ENCODE results near the gene MEAK7.
"Not testable (repeated sequence)": the region's sequence is repeated elsewhere in the genome, so short reads cannot be mapped to it uniquely, and the experiment has no call there.

MEAK7 gene

DNA sequence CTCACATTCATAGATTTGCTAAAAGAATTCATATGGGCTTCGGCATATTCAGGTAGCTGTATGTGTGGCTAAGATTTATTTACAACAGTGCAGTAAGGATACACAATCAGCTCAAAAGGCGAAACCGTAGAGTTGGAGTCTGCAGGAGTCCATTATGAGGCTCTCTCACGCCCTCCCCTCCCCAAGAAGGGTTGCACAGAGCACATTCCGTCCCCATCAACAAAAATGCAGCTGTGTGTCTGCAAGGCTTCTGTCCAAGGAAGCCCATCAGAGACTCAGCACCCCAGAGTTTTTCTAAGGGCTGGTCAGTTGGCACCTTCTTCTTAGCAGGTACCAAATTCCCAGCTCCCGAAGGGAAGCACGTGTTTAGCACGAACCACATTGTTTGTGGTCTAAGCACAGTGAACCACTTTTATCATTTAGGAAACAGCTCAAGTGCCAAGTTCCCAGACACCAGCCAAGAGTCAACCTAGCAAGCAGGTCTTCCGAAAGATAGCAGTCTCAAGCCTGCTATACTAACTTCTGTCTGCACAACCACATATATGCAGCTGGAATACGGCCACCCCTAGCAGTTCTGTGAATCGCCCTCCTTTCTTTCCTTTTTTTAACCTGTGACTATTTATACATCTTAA is 28.5 kb upstream of the MEAK7 start:
- no peak for DNase-seq

DNA sequence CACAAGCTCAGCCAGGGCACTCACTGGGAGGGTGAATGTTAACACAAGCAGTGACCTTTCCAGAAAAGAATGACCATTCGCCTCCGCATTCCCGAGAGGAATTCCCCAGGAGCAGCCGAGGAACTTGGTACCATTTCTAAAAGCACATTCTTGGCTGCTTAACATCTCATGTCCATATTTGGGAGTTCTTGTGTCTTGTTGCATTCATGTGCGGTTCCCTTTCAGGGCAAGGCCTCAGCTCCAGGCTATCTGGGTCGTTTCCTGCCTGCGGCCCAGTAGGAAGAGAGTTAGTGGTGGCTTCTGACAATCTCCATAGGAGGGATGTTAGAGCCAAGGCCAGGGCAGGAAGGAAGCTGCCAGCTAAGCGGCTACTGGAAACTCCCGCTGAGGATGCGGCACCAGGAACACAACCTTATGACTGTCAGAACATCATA is 27.8 kb upstream of the MEAK7 start:
- DNase-seq: no peak

GRCh38 chr16:84531671-84532111 is 27.2 kb upstream of the MEAK7 start:
- DNase-seq: no peak

DNA sequence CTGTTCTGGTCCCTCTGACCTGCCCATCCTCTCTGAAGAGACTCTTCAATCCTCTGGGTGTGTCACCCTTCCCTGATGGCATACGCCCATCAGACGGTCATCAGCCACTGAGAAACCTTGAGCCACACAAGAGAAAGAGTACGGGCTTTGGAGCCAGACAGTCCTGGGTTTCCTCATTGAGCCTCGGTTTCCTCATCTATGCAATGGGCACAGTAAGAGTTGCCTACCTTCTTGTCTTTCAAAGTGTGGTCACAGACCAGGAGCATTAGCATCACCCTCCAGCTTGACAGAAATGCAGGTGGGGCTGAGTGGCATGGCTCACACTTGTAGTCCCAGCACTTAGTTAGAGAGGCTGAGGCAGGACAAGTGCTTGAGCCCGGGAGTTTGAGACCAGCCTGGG is 26.1 kb upstream of the MEAK7 start:
- DNase-seq: no peak

DNA sequence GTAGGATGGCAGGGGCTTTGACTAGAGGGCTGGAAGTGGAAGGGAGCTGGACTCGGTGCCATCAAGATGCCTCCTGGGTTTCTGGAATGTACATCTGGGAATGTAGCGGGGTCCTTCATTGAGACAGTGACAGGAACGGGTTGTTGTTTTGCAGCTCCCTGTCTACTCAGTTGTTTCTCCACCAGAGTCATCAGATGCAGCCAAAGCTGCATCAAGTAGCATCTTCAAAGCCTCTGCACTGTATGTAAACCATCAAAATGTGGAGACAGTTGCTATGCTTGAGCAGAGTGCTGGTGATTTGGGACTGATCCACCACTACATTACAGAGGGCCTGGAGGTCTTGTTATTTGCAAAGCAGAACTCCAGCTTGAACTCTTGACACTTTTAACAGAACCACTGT is 25.1 kb upstream of the MEAK7 start:
- DNase-seq: no peak

GRCh38 chr16:84528322-84528721 is 23.9 kb upstream of the MEAK7 start:
- no peak for DNase-seq

DNA sequence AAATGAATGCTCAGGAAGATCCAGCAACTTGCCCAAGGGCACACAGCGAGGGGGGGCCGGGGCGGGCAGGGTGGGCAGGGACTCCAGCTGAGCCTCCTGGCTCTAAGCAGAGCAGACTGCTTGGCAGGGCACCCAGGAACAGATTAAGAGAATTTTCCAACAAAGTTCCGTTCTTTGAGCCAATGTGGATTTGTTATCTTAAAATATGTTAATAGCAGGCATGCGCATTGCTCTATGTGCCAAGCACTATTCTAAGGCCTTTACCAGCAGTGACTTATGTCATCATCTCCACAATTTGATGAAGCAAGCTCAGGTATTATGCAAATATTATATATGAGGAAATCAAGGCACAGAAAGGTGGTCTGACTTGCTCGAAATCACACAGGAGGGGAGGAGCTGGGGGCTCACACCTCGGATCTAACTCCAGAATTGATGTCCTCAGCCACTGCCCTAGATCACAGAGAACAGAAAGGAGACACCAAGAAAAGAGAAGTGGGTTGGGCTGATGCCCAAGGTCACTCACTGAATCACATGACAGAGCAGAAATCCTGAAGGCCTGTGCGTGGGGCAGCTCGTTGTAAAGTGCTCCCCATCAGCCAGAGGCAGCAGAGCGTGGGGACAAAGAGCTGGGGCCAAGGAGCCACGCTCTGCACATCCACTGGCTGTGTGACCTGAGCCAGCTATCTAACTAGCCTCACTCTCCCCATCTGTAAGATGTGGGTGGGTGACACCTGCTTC is 23.2 kb upstream of the MEAK7 start:
- no peak for DNase-seq

DNA sequence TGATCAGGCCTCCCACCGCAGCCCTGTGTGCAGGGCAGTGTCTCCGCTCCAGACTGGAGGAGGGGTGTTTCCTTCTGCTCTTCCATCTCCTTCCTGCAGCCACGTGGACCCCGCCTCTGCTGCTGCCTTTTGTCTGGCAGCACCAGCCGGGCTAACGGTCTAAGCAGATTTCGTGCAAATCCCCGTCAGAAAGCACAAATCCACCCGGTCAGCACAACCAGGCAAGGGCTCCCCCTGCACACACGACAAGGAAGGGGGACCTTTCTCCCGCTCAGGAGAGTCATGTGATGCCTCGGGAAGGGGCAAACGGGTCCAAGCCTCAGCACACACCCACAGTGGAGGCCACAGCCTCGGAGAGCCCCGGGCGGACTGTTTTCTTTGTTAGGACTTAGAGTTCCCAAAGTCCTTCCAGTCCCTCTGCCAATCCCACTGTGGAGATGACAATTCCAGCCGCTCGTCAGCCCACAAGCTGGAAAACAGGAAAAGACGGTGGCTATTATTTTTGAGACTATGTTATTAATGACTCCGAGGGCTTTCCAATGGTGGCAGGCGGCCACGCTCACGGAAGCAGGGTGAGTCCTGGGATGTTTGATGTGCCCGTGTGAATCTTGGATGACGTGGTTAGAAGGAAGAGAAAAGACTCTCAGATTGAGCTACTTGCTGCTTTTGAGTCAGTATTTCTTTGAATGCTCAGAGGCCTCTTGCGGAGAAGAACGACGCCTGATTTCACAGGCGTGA is 22.5 kb upstream of the MEAK7 start:
- no peak for DNase-seq

- not testable (repeated sequence) for DNase-seq
Observed at GRCh38 chr16:84524941-84525581, 20.6 kb upstream of the MEAK7 start.

- no peak for DNase-seq
Observed at GRCh38 chr16:84524346-84524920, 20.0 kb upstream of the MEAK7 start.

DNA sequence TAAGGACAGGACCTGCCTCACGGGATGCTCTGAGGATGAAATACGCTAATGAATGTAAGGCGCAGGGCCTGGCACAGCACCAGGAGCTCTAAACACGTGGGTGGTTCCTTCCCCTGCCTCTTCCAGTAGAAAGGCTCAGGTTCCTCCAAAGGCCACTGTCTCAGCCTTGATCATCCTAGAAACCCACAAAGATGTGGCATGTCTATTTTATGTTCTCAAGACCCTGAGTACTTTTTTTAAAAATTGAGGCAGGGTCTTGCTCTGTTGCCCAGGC is 17.0 kb upstream of the MEAK7 start:
- no peak for DNase-seq

GRCh38 chr16:84520725-84521496 is 16.5 kb upstream of the MEAK7 start:
- DNase-seq: no peak

DNA sequence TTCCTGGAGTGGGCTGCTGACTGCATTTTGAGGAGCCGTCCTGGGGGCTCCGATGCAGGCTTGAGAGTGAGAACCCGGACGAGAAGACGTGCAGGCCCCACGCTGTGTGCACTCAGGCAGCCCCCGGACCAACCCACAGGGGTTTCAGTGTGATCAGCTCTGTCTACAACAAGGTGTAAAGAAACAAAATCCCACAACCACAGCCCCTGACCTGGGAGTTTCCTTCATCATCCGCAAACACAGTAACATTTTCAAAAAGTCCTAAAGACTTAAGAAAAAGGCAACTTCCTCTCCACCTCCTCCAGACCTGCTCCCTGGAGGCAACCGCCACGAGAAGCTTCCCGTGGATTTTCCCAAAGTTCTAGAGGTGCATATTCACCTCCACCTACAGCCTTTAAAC is 15.4 kb upstream of the MEAK7 start:
- DNase-seq: no peak

- DNase-seq: peak; percentile 28 to 70 (median 46)
Observed at GRCh38 chr16:84518804-84519341, 14.4 kb upstream of the MEAK7 start.

DNA sequence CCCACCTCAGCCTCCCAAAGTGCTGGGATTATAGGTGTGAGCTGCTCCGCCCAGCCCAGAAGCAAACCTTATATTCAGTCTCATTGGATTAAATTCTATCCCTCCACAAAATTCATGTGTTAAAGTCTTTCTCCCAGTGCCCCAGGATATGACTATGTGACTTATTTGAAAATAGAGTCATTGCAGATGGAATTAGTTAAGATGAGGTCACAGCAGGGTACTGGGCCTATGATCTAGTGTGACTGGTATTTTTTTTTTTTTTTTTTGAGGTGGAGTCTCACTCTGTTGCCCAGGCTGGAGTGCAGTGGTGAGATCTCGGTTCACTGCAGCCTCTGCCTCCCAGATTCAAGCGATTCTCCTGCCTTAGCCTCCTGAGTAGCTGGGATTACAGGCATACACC is 13.8 kb upstream of the MEAK7 start:
- not testable (repeated sequence) for DNase-seq

DNA sequence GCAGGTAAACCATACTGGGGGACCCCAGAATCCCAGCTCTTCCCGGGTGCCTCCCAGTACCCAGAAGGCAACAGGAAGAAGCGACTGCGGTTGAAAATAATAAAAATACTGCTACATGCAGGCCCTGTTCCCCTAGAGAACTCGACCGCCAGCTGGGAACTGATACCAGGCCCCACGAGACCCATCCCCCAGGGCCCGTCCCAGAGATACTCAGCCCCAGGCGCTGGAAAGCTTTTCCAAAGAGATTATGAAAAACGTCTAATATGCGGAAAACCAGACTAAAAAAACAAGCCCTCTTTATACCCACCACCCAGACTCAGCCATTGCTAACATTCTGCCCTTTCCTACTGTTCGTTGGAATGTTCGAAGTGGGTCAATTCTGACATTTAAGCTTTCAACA is 12.9 kb upstream of the MEAK7 start:
- DNase-seq: no peak

- peak; percentile 66 to 84 (median 76) for DNase-seq
Observed at GRCh38 chr16:84514874-84515835, 10.7 kb upstream of the MEAK7 start.

DNA sequence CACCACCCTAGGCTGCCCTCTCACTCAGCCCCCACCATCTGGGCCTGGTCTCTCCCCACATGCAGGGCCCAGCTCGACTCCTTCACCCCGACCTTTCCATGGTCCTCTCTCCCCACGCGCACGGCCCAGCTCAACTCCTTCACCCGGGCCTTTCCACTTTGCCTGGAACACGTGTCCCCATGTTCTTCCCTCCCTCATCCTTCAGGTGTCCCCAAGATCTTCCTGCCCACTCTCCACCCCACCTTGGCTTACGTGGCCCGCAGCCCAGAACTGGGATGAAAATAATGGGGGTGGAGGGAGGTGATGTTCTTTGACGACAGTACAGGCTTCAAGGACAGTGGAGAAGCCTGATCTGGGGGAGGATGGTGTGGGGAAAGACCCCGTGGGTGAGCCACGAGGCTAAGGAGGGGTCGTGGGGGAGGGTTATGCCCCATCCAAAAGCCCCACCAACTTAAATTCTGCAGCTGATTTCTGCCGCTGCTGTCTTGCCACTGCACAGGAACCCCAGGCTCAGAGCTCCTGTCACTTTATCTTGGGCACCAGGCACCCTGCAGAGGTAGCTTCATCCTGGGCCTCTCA is 9.9 kb upstream of the MEAK7 start:
- DNase-seq: no peak

DNA sequence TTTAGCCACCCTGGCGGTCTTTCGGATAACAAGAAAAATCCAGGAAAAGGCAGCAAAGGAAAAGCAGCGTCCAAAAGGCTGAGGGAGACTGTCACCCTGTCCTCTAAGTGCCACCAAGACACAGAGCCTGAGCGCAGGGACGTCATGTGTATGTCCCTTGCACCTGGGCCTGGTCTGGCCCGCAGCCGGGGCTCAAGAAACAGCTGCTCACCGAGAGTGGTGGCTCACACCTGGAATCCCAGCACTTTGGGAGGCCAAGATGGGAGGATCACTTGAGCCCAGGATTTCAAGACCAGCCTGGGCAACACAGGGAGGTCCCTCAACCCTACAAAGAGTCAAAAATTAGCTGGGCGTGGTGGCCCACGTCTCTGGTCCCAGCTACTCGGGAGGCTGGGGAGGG is 9.2 kb upstream of the MEAK7 start:
- DNase-seq: no peak

GRCh38 chr16:84513123-84513522 is 8.7 kb upstream of the MEAK7 start:
- no peak for DNase-seq

DNA sequence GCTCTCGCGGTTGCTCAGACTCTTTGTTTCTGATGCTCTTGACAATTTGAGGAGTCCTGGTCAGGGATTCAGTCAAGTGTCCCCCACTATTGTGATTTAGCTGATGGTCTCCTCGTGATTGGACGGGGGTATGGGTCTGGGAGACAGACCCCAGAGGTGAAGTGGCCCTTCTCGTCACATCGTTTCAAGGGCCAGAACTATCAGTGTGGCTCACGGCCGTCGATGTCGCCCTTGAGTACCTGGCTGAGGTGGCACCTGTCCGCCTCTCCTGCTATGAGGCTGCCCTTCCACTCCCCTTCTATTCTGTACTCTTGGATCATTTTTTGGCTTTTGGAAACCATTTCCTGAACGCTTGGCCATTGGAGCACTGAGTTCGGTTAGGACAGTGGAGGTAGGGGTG is 7.4 kb upstream of the MEAK7 start:
- DNase-seq: no peak

All from stimulated activated naive CD4-positive, alpha-beta T cell (primary cell).